Endometrial microvascular endothelial cells (primary cell): Measurements from ENCODE around the gene TSGA10. TPM values are rescaled to one million over a fixed set of nuclear protein-coding genes. Genes with fewer than 3 reads are reported as not detected.
"Not testable (repeated sequence)": the region's sequence is repeated elsewhere in the genome, so short reads cannot be mapped to it uniquely, and the experiment has no call there.

Experiments used
- in situ Hi-C: cut with HindIII; loops from 2 replicates; pipeline ENCODE4 v1.10.0; 2017; ENCODE audit warnings: low sequenced_read_pairs, low pct_unique_long_range_greater_than_20kb; ENCODE audit errors: inconsistent ontology term
- total RNA-seq: library from RNA; depleted of rRNA; stranded (reverse); fragments of >200 nt; gene quantifications from one replicate; pipeline ENCODE4 v1.2.3, GENCODE V29; 2015; ENCODE audit errors: inconsistent ontology term

The TSGA10 gene, protein sequence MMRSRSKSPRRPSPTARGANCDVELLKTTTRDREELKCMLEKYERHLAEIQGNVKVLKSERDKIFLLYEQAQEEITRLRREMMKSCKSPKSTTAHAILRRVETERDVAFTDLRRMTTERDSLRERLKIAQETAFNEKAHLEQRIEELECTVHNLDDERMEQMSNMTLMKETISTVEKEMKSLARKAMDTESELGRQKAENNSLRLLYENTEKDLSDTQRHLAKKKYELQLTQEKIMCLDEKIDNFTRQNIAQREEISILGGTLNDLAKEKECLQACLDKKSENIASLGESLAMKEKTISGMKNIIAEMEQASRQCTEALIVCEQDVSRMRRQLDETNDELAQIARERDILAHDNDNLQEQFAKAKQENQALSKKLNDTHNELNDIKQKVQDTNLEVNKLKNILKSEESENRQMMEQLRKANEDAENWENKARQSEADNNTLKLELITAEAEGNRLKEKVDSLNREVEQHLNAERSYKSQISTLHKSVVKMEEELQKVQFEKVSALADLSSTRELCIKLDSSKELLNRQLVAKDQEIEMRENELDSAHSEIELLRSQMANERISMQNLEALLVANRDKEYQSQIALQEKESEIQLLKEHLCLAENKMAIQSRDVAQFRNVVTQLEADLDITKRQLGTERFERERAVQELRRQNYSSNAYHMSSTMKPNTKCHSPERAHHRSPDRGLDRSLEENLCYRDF
- total RNA-seq: 0.09 TPM

- in situ Hi-C loops: no loop called here
These were observed at the start of gene TSGA10, which contains the start of gene LIPT1 for GRCh38 chr2:99154643-99155536. TSS of gene TSGA10 (minus strand) at chr2:99154942. CDS start at chr2:99109439, 45,503 bp downstream. TSS of gene LIPT1 (plus strand) at chr2:99154967. CDS start at chr2:99161958, 6,991 bp downstream.

DNA sequence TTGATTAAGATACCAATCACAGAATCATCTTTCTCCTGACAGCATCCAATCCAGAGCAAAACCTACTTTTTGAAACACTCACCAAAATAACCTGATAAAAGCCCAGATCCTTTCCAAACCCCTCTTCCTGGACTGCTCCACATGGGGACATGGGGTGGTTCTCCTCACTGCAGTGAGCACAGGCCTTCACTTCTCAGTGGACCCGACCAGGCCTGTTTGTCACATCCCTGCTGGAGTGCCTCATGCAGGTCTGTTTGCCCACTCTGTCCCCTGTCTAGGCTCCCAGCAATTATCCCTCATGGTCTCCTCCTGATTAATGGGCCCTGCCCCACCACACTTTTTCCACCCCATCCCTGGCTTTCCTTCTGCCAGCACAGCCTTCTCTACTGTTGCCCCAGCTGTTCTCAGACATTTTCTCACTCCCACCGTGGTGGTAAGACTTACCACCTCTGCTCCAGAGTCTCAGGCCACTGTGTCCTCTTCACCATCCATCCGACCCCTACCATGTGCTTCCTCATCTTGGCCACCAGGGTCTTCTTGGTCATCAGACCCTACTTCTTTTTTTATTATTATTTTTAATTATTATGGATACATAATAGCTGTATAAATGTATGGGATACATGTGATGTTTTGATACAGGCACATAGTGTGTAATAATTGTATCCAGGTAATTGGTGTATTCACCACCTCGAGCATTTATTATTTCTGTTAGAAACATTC, 47.4 kb upstream of the TSGA10 start:
- in situ Hi-C loops: no loop called here

- in situ Hi-C loops: no loop called here
These were observed 45.5 kb upstream of the TSGA10 start for GRCh38 chr2:99200076-99200800.

- in situ Hi-C loops: no loop called here
These were observed 43.5 kb upstream of the TSGA10 start for GRCh38 chr2:99198103-99198841.

DNA sequence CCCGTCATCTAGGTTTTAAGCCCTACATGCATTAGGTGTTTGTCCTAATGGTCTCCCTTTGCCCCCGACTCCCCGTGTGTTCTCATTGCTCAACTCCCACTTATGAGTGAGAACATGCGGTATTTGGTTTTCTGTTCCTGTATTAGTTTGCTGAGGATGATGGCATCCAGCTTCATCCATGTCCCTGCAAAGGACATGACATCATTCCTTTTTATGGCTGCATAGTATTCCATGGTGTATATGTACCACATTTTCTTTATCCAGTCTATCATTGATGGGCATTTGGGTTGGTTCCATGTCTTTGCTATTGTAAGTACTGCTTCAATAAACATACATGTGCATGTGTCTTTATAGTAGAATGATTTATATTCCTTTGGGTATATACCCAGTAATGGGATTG, 37.6 kb upstream of the TSGA10 start:
- in situ Hi-C loops: not testable (repeated sequence)

GRCh38 chr2:99190548-99190947, 35.8 kb upstream of the TSGA10 start:
- in situ Hi-C loops: no loop called here

DNA sequence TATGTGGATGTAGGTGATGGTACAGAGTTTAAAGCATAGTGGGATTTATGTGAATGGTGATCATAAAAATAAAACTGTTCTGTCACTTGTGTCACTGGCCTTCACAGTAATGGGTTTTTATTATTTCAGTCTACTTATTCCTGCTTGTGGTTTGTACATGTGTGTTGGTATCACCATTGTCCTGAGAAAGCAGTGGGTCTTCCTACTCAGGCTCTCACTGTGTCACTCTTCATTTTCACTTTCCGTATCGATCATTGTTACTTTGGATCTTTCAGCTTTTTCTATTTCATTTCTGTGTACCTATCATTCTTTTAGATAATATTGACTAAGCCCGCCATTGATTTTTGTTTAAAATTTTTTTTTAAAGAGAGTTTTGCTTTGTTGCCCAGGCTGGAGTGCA, 33.6 kb upstream of the TSGA10 start:
- in situ Hi-C loops: no loop called here

- in situ Hi-C loops: no loop called here
These were observed 32.3 kb upstream of the TSGA10 start for GRCh38 chr2:99187011-99187410.

GRCh38 chr2:99184811-99185210, 30.1 kb upstream of the TSGA10 start:
- in situ Hi-C loops: no loop called here

GRCh38 chr2:99183025-99183424, 28.3 kb upstream of the TSGA10 start:
- in situ Hi-C loops: no loop called here

- in situ Hi-C loops: no loop called here
These were observed 26.9 kb upstream of the TSGA10 start for GRCh38 chr2:99181624-99182000.

DNA sequence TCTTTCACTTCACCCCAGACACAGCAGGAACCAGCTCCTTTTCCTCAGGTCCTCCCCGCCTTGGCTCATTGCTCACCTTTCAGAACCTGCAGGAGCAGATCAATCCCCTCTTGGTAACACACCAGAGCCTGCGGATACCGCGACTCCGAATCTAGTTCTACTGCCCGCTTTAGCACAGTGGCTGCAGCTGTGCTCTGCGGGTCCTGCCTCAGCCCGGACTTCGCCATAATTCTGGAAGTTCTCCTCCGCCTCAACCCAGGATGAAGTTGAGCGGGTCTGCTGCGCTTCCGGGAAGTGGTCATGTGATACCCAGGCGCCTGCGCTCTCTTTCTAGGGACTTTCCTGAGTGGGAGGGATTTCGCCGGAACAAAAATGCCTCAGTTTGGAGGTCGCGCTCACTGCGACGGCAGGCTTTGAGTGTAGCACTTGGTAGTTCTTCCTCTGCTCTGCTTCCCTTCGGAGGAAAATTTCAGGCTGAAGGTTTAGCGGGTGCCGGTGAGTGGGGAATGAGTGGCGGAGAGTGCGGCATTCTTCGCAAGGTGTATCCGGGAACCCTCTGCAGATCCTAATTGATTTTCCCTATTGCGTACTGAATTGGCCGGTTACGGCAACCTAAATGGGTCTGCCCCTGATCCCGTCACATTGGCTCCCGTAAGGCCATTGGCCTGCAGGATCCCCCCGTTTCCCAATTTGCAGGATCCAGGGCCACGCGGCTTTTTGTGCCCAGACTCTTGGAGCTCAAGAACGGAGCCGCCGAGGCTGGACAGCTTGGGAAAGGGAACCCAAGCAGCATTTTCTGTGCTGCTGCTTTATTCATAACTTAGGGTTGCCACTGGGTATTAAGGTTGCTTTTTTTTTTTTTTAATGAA, 26.2 kb upstream of the TSGA10 start, which contains the start of the genes MITD1 and MRPL30:
Gene MITD1 (minus strand): TSS at position 304 of the 869 bp plus-strand sequence. CDS start 77 bp downstream, at position 227.
Gene MRPL30 (plus strand): TSS at position 430 of the 869 bp plus-strand sequence. CDS start 5,020 bp downstream, outside the sequence.
- in situ Hi-C loops: no loop called here

DNA sequence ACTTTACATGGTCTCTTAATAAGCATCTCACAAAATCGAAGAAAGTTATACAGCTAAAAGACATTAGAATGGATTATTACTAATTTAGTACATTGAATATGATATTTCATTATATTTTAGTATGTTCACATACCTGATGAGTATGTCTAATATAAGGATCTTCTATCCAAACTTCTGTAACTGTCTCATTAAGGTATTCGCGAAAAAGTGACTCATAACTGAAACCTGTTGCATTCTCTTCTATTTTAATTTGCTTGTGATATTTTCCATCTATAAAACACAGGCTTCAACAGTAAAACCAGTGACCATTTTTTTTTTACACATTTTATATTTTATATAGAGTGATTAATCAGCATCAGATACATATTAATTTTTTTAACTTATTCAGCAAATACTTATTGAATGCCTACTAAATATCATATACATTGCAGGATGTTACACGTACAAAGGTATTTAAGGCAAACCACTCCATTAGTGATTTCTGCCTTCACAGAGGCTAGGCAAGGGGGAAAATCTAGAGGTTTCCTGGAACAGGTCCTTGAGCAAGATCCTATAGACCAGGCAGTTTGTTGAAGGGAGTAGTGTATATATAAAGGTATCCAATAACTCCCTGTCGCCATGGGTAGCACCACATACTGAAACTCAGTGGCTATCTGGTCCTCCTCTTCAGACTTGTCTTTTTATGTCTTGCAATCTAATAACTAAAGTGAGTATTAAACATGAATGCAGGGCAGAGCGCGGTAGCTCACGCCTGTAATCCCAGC, 16.8 kb upstream of the TSGA10 start:
- in situ Hi-C loops: no loop called here

- in situ Hi-C loops: no loop called here
These were observed 14.8 kb upstream of the TSGA10 start for GRCh38 chr2:99169534-99169933.

- in situ Hi-C loops: no loop called here
These were observed 11.5 kb upstream of the TSGA10 start for GRCh38 chr2:99166218-99166617.

GRCh38 chr2:99159594-99159993, 4.9 kb upstream of the TSGA10 start:
- in situ Hi-C loops: no loop called here
